Body of pancreas (tissue), 4 donors: ENCODE measurements around the gene EXT2.

ENCODE experiments used
- CTCF ChIP-seq, 7 experiments: fragments of 450-650 bp in 4 of 7; fragments of 200-600 bp in 3 of 7; sonication (generic) in 3 of 7; IDR thresholded peaks; one replicate each; pipeline ENCODE4 v1.5.1; 2016 to 2019; ENCODE audit warnings: antibody characterized with exemption in 7 of 7
- POLR2A ChIP-seq, 3 donors: fragments of 450-650 bp; IDR thresholded peaks; one replicate each; pipeline ENCODE4 v1.6.1; 2016; ENCODE audit warnings: antibody characterized with exemption in 3 of 3, mild to moderate bottlenecking in 2 of 3

- TF ChIP-seq POLR2A (IDR thresholded peaks at IDR 0.05): no peak
- no peak for TF ChIP-seq CTCF (IDR thresholded peaks at IDR 0.05)
Observed at GRCh38 chr11:44138980-44139379, 43.5 kb downstream of the EXT2 start.
